HS-5 (cell line): ENCODE data around the gene ZNF385C.

ENCODE experiments used
- DNase-seq: peaks from one replicate; pipeline ENCODE4 v3.0.0-alpha.2; 2012; ENCODE audit warnings: low read depth

ZNF385C gene

GRCh38 chr17:41988418-41988817 is 109.9 kb downstream of the ZNF385C start:
- no peak for DNase-seq

- DNase-seq = no peak
These were observed 110.6 kb downstream of the ZNF385C start for GRCh38 chr17:41987642-41988041.

- no peak for DNase-seq
These were observed 111.6 kb downstream of the ZNF385C start for GRCh38 chr17:41986634-41987033.

- DNase-seq = no peak
These were observed 112.4 kb downstream of the ZNF385C start for GRCh38 chr17:41985919-41986318.

GRCh38 chr17:41984454-41984853 is 113.8 kb downstream of the ZNF385C start:
- no peak for DNase-seq

GRCh38 chr17:41982026-41982760 is 116.1 kb downstream of the ZNF385C start:
- no peak for DNase-seq

GRCh38 chr17:41977991-41978390 is 120.3 kb downstream of the ZNF385C start:
- DNase-seq = no peak

GRCh38 chr17:41976142-41976768 is 122.0 kb downstream of the ZNF385C start:
- no peak for DNase-seq
